GM18505 (cell line): ENCODE measurements around the gene TRABD2B.

Experiments used
- ATAC-seq: cut with Tn5 transposase; IDR thresholded peaks from one replicate; pipeline ENCODE4 v1.9.1; 2021; ENCODE audit not compliant: unreplicated experiment
- POLR2A ChIP-seq: IDR thresholded peaks from 4 replicates; pipeline ENCODE4 v1.6.1; 2011; ENCODE audit warnings: borderline replicate concordance; ENCODE audit not compliant: insufficient read depth, insufficient read length; ENCODE audit errors: extremely low read depth

The TRABD2B gene

DNA sequence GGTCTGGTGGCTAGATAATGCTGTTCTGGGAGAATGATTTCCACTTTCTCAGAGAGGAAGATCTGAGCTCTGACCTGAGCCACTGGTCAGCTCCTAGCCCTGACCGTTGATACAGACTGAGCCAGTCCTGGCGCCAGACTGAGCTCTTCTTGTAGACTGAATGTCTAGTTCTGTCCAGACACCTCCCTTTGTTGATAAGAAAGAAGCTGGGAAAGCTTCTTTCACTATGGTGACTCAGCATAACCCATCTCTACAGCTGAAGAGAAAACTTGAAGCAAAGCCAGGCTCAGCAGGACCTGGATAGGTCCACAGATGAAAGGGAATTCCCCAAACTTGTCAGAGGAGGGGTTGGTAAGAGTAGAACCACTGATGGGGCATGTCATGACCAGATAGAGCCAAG is 9.9 kb upstream of the TRABD2B start:
- TF ChIP-seq POLR2A: no peak
- ATAC-seq: no peak

DNA sequence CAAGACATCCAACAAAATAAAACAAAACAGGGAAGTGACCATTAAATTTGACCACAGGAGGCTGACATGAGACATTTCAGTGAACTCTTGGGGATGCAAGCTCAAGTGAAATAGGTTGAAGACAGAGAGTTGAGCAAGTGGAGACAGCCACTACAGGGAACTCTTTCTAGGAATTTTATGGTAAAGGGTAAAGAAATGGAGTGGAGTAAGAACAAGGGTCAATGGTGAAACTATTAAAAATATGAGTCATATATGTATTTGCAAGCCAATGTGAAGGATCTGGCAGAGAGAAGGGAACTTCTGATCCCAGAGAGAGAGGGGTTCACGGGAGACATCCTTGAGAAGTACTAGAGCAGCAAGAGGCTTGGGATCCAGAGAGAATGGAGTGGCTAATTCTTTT is 9.1 kb upstream of the TRABD2B start:
- ATAC-seq: no peak

GRCh38 chr1:48005253-48006117 is 8.3 kb upstream of the TRABD2B start:
- no peak for TF ChIP-seq POLR2A
- no peak for ATAC-seq

More for the DNA sequence above, 9.1 kb upstream of the TRABD2B start:
- TF ChIP-seq POLR2A: no peak

- no peak for ATAC-seq
- no peak for TF ChIP-seq POLR2A
These were observed 6.8 kb upstream of the TRABD2B start for GRCh38 chr1:48003741-48004531.

GRCh38 chr1:48002142-48002541 is 5.0 kb upstream of the TRABD2B start:
- TF ChIP-seq POLR2A: no peak
- ATAC-seq: no peak

GRCh38 chr1:48001696-48002095 is 4.5 kb upstream of the TRABD2B start:
- TF ChIP-seq POLR2A: no peak
- no peak for ATAC-seq

DNA sequence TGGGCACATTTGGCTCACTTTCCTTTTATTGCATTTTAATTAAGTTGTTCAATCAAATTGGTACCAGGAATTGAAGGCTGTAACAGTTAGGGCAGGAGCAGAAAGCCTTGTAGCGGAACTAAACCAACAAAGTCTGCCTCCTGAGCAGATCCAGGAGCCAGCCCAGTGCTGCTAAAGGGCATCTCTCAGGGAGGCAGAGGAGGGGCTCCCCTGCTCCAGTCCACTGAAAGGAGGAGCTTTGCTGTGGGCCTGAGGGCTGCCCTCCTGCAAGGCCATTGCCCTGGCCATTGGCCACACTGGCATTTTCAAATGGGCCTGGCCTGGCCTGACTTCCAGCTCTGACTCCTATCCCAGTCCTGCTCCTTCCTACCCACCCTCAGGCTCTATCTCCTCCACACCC is 3.7 kb upstream of the TRABD2B start:
- TF ChIP-seq POLR2A: no peak
- ATAC-seq: no peak

DNA sequence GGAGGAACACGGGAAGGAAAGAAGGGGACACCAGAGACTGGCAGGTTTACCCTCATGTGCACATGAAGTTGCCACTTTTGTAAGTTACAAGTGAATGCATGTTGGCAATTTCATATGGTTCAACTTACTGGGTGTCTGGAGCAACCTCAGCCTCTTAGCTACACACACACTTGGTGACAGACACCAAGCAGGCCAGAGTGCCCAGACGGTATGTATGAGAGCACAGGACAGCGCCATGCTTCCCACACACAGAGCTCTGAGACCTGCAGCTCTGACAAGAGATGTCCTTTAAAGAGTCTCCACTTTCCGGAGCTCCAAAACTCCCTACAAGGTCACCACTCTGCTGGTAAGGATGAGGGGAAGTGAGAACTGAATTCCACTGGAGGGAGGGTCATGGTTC is 1.9 kb upstream of the TRABD2B start:
- no peak for ATAC-seq
- TF ChIP-seq POLR2A: no peak

- no peak for TF ChIP-seq POLR2A
These were observed 1.3 kb upstream of the TRABD2B start for GRCh38 chr1:47998396-47998990.

DNA sequence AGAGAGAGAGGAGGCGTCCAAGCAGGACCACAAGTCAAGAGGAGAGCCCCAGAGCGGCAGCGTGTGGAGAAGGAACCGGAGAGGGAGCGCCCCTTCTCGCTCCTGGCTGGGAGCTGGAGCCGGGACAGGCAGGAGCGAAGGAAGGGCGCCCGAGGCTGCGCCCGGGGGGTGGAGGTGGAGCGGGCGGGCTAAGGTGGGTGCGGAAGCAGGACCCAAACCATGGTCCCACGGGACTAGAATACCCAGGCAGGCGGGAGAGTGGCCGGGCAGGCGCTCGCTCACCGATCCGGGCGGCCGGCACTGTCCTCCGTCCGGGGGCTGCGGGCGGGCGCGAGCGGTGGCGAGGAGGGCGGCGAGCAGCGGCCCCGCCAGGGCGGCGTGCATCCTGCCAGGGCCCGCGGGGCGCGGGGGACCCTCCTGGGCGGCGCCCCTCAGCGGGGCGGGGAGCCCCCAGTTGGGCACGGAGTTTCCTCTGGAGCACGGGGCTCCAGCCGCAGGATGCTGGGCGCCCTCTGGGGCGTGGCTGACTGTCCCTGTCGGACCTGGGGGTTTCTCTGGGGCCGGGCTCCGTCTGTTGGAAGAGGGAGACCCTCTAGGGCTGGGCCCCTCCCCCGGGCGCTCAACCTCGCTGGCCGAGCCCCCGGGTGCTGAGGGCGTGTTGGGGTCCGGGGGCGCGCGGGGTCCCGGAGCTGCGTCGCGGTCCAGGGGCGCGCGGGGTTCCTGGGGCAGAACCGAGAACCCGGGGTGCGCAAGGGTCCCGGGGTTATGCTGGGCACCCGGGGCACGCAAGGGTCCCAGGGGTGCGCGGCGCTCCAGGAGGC is 569 bp downstream of the TRABD2B start:
- no peak for TF ChIP-seq POLR2A
- no peak for ATAC-seq

More at GRCh38 chr1:47998396-47998990, 1.3 kb upstream of the TRABD2B start:
- ATAC-seq: no peak

GRCh38 chr1:47996060-47996405 is 1.2 kb downstream of the TRABD2B start:
- no peak for ATAC-seq
- no peak for TF ChIP-seq POLR2A

GRCh38 chr1:47995306-47996050 is 1.7 kb downstream of the TRABD2B start:
- no peak for TF ChIP-seq POLR2A
- ATAC-seq: no peak

- no peak for TF ChIP-seq POLR2A
- no peak for ATAC-seq
These were observed 3.1 kb downstream of the TRABD2B start for GRCh38 chr1:47993881-47994625.

DNA sequence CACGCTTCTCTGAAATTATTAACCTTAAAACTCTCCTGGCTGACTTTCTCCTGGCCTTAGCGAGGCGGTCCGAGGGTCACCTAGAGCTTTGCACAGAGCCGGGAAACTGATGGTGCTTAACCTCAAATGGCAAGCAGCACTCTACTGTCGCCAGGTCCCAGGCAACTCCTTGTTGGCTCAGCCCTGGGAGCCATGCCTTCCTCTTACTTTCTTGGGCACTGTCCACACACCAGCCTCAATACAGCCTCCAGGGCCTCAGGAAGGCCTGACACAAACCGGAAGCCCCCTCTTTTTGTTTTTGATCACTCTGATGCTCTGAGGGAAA is 3.8 kb downstream of the TRABD2B start:
- no peak for ATAC-seq
- no peak for TF ChIP-seq POLR2A
